Measurements from ENCODE around the gene FAM110D. TPM values are rescaled to one million over a fixed set of nuclear protein-coding genes. Genes with fewer than 3 reads are reported as not detected.
A peak's percentile ranks its signal among the peaks of the same experiment; 100 is the strongest.

The FAM110D gene
- total RNA-seq, 1 experiment from 2014 or later, result 0.46 TPM

DNA sequence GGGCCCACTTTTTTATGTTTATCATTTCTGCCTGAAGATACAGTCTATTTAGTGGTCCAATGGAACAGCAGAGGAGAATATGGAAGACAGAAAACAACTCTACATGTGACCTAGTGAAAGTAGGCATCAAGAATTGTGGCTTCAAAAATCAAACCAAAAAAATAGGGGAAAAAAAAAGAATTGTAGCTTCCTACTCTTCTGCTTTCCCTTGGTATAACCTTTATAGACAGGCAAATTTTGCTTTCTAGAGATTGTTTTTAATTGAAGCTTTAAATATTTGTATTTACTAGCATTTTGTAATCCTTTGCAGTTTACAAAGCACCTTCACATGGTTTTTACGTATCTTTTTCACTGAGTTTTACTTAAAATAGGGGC, 32.9 kb upstream of the FAM110D start:
- Mint-ChIP-seq H3K27me3 (ENCODE audit: low read depth) (no peaks in the 10 kb centered on the region), H3K4me1 (peaks cover 4 to 10% of the 10 kb centered on the region in 2 experiments; a peak in 3 of 4 replicates), H3K27ac (peak overlapping the region in 1 of 3 experiments; percentile 67; a peak in 1 of 7 replicates), H3K4me3 (no peak overlapping the region), H3K9me3 (no peaks in the 10 kb centered on the region), H3K36me3 (ENCODE audit: insufficient read depth in 1 of 3, low read depth in 3 of 3) (peaks cover 0 to 7% (median 0%) of the 10 kb centered on the region in 3 experiments; a peak in 3 of 7 replicates)
- no peaks in the 10 kb centered on the region for H3K27me3 ChIP-seq (ENCODE audit: insufficient read depth, low read length)
- no peak overlapping the region for H3K4me2 ChIP-seq (ENCODE audit: insufficient read depth, insufficient read length, low read length)
- no peak overlapping the region for H3K27ac ChIP-seq (ENCODE audit: insufficient read length, low read depth, low read length)
- no peak for DNase-seq
- H3K14ac ChIP-seq (ENCODE audit: insufficient read depth, low read length), result no peak overlapping the region
- H4K20me1 ChIP-seq (ENCODE audit: control insufficient read depth, insufficient read depth, insufficient read length), result no peaks in the 10 kb centered on the region
- no peak overlapping the region for H3K9ac ChIP-seq (ENCODE audit: extremely low read depth, insufficient read length, low read length)
- H3T11ph ChIP-seq (ENCODE audit: low read length), result no peak overlapping the region
- no peak overlapping the region for H3K4ac ChIP-seq (ENCODE audit: low read depth, low read length)
- no peak overlapping the region for H2AK5ac ChIP-seq (ENCODE audit: insufficient read length, low read length)
- no peak overlapping the region for H2BK20ac ChIP-seq (ENCODE audit: low read depth, low read length, poor library complexity, severe bottlenecking)
- WGBS (ENCODE audit: extremely low coverage, insufficient read length, low lambda C conversion rate), result no CpG with 5 or more reads among the region's 1 CpG
- H3K23ac ChIP-seq (ENCODE audit: insufficient read length, low read depth, low read length), result no peak overlapping the region
- no peaks in the 10 kb centered on the region for H3K79me2 ChIP-seq (ENCODE audit: insufficient read depth, low read length)
- no peak overlapping the region for H2BK12ac ChIP-seq (ENCODE audit: insufficient read length, low read depth, low read length)
- H3K23me2 ChIP-seq (ENCODE audit: insufficient read length, low read depth, low read length, poor library complexity, severe bottlenecking), result no peaks in the 10 kb centered on the region
- H2BK15ac ChIP-seq (ENCODE audit: low read depth, low read length), result no peak overlapping the region
- no peak overlapping the region for H4K8ac ChIP-seq (replicated peaks; ENCODE audit: insufficient read length, low read depth, low read length)
- H3K79me1 ChIP-seq (ENCODE audit: insufficient read depth, low read depth, low read length, poor library complexity, severe bottlenecking), result no peaks in the 10 kb centered on the region
- H3K56ac ChIP-seq (ENCODE audit: insufficient read length, low read depth, low read length), result no peak overlapping the region
- no peaks in the 10 kb centered on the region for H3K4me1 ChIP-seq (ENCODE audit: insufficient read depth, low read length)
- H3K9me3 ChIP-seq (ENCODE audit: control insufficient read depth, low read depth, low read length), result no peaks in the 10 kb centered on the region
- H3K18ac ChIP-seq (ENCODE audit: insufficient read length, low read depth, low read length), result no peak overlapping the region
- no peak overlapping the region for H4K91ac ChIP-seq (ENCODE audit: insufficient read length, low read depth, low read length)
- no peak overlapping the region for H2BK5ac ChIP-seq (ENCODE audit: insufficient read length, low read length)
- no peak overlapping the region for H2AFZ ChIP-seq (ENCODE audit: low read length)
- no peak overlapping the region for H4K5ac ChIP-seq (ENCODE audit: insufficient read length, low read depth, low read length)
- no peak overlapping the region for H2BK120ac ChIP-seq (ENCODE audit: low read depth, low read length, poor library complexity, severe bottlenecking)
- TF ChIP-seq, protein P1, sequence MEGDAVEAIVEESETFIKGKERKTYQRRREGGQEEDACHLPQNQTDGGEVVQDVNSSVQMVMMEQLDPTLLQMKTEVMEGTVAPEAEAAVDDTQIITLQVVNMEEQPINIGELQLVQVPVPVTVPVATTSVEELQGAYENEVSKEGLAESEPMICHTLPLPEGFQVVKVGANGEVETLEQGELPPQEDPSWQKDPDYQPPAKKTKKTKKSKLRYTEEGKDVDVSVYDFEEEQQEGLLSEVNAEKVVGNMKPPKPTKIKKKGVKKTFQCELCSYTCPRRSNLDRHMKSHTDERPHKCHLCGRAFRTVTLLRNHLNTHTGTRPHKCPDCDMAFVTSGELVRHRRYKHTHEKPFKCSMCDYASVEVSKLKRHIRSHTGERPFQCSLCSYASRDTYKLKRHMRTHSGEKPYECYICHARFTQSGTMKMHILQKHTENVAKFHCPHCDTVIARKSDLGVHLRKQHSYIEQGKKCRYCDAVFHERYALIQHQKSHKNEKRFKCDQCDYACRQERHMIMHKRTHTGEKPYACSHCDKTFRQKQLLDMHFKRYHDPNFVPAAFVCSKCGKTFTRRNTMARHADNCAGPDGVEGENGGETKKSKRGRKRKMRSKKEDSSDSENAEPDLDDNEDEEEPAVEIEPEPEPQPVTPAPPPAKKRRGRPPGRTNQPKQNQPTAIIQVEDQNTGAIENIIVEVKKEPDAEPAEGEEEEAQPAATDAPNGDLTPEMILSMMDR (conservative IDR thresholded peaks at IDR 0.05), result no peak

Data from H9 (cell line).